ENCODE measurements around the gene PURA. TPM values are rescaled to one million over a fixed set of nuclear protein-coding genes. Genes with fewer than 3 reads are reported as not detected.

PURA gene
- total and polyA plus RNA-seq, 4 experiments from 2014 or later = 2.5 to 36.2 (median 18.0) TPM

DNA sequence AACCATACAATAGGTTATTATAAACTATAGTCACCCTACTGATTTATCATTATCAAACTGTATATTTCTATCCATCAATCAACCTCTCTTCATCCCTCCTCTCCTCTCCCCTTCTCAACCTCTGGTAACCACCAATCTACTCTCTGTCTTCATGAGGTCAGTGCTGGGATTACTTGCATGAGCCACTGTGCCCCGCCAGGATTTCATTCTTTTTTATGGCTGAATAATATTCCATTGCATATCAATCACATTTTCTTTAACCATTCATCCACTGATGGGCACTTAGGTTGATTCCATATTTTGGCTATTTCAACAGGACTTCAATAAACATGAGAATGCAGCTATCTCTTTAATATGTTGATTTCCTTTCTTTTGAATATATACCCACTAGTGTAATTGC is 10.8 kb upstream of the PURA start:
- Histone ChIP-seq H3K4me1 (ENCODE audit: insufficient read depth, low read length) (peaks cover 10% of the 10 kb centered on the region), H3K4me3 (ENCODE audit: low read length in 2 of 2) (no peak overlapping the region), H3K27me3 (ENCODE audit: insufficient read depth, low read length) (no peaks in the 10 kb centered on the region), H3K36me3 (ENCODE audit: insufficient read depth, low read length) (no peaks in the 10 kb centered on the region), H3K9me3 (ENCODE audit: control insufficient read depth in 1 of 2, low read length in 2 of 2) (no peaks in the 10 kb centered on the region), H3K27ac (ENCODE audit: low read depth, low read length) (no peak overlapping the region)
- Mint-ChIP-seq H3K4me3 (no peak overlapping the region), H3K27ac (no peak overlapping the region), H3K27me3 (peaks cover 3 to 7% of the 10 kb centered on the region in 2 donors), H3K9me3 (peaks cover 0 to 3% (median 0%) of the 10 kb centered on the region in 8 donors), H3K4me1 (peaks cover 6 to 23% (median 13%) of the 10 kb centered on the region in 4 donors), H3K36me3 (peaks cover 3 to 11% of the 10 kb centered on the region in 2 donors)
- no peak for DNase-seq
- CTCF ChIA-PET (ENCODE audit: partially characterized antibody) = interaction anchor here (1.2 to 10.2 kb wide), 2 partner anchors 12 to 41 kb away, joined by 3 to 72 read pairs; no protein-coding TSS in a partner anchor
- intact Hi-C loops (cut with micrococcal nuclease) = loop anchor here (10.0 kb wide), 2 partner anchors 602 to 1222 kb away; partner anchors contain the start of genes TAF7 and ZMAT2
- POLR2A ChIA-PET (ENCODE audit: partially characterized antibody) = interaction anchor here (0.6 kb wide), 1 partner anchor 57 kb away, joined by 3 read pairs; no protein-coding TSS in a partner anchor

DNA sequence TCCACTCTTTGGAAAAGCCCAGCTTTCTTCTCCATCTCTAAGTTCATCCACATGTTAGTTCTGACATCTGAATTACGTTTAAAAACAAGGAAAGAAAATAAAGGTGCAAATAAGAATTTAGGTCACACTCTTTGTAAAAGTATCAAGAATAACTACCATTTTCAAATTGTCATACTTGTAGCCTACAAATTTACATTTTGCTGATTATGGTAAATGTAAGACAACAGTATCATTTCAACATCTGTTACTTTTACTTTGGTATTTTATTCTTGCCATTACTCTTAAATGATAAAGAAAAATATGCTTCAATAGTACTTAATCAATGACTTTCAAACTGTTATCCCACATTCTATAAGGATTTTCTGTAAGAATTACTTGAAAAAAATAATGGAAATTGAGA is 9.8 kb upstream of the PURA start:
- H3K4me1 ChIP-seq (ENCODE audit: insufficient read depth, low read length) = peaks cover 19% of the 10 kb centered on the region
- H3K36me3 Mint-ChIP-seq = peaks cover 3 to 15% of the 10 kb centered on the region in 2 donors
- no peak overlapping the region for H3K4me3 ChIP-seq (ENCODE audit: low read length in 2 of 2)
- intact Hi-C loops (cut with micrococcal nuclease) = loop anchor here (10.0 kb wide), 2 partner anchors 601 to 1221 kb away; partner anchors contain the start of genes TAF7 and ZMAT2
- peaks cover 3 to 7% of the 10 kb centered on the region in 2 donors for H3K27me3 Mint-ChIP-seq
- H3K36me3 ChIP-seq (ENCODE audit: insufficient read depth, low read length) = no peaks in the 10 kb centered on the region
- ChIA-PET POLR2A (ENCODE audit: partially characterized antibody) (no interaction called here), CTCF (ENCODE audit: partially characterized antibody) (interaction anchor here (3.1 to 10.2 kb wide), 2 partner anchors 11 to 40 kb away, joined by 8 to 72 read pairs; partner anchors contain the start of gene PURA)
- peak overlapping the region in 1 of 7 donors; percentile 57 for H3K27ac Mint-ChIP-seq
- H3K4me3 Mint-ChIP-seq = no peak overlapping the region
- H3K9me3 Mint-ChIP-seq = peaks cover 0 to 3% (median 0%) of the 10 kb centered on the region in 8 donors
- no peaks in the 10 kb centered on the region for H3K27me3 ChIP-seq (ENCODE audit: insufficient read depth, low read length)
- DNase-seq = no peak
- H3K27ac ChIP-seq (ENCODE audit: low read depth, low read length) = no peak overlapping the region
- H3K9me3 ChIP-seq (ENCODE audit: control insufficient read depth in 1 of 2, low read length in 2 of 2) = no peaks in the 10 kb centered on the region
- peaks cover 7 to 31% (median 20%) of the 10 kb centered on the region in 4 donors for H3K4me1 Mint-ChIP-seq

DNA sequence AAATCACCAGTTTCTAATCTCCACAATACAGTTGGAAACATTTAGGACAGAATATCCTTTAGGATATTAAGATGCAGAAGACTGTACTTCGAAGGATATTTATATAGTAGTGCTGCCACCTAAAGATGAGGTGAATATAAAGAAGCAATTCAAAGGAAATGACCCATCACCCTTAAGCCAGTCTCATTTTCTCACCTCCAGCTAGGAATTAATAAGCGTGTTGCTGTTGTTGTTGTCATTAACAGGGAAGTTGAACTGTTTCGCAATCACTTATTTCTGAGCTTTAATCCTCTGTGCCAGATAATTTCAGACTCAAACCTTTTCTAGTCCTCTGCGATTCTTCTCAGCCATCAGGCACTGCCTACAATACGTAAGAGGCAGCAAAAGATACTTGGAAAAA is 7.8 kb upstream of the PURA start:
- H3K27ac Mint-ChIP-seq = peak overlapping the region in 6 of 7 donors; percentile 97 to 100 (median 99)
- Histone ChIP-seq H3K9me3 (ENCODE audit: control insufficient read depth in 1 of 2, low read length in 2 of 2) (no peaks in the 10 kb centered on the region), H3K4me3 (ENCODE audit: low read length in 2 of 2) (no peak overlapping the region), H3K36me3 (ENCODE audit: insufficient read depth, low read length) (no peaks in the 10 kb centered on the region), H3K27me3 (ENCODE audit: insufficient read depth, low read length) (no peaks in the 10 kb centered on the region), H3K4me1 (ENCODE audit: insufficient read depth, low read length) (peaks cover 36% of the 10 kb centered on the region), H3K27ac (ENCODE audit: low read depth, low read length) (peak overlapping the region; percentile 94)
- peaks cover 0 to under 1% of the 10 kb centered on the region in 2 donors for H3K27me3 Mint-ChIP-seq
- intact Hi-C loops (cut with micrococcal nuclease) = loop anchor here (5.0 to 10.0 kb wide), 5 partner anchors 34 to 1529 kb away; partner anchors contain the start of genes HSPA9, MATR3, TAF7 and ZMAT2
- no peak for DNase-seq
- no peaks in the 10 kb centered on the region for H3K9me3 Mint-ChIP-seq
- H3K4me1 Mint-ChIP-seq = peaks cover 15 to 41% (median 28%) of the 10 kb centered on the region in 4 donors
- CTCF ChIA-PET (ENCODE audit: partially characterized antibody) = interaction anchor here (0.6 to 10.2 kb wide), 6 partner anchors 9 to 52 kb away, joined by 3 to 72 read pairs (median 6); partner anchors contain the start of gene PURA
- POLR2A ChIA-PET (ENCODE audit: partially characterized antibody) = interaction anchor here (0.6 to 4.4 kb wide), 4 partner anchors 10 to 541 kb away, joined by 3 to 33 read pairs (median 12); partner anchors contain the start of genes CYSTM1, IK, NDUFA2 and PURA
- H3K4me3 Mint-ChIP-seq = peak overlapping the region in 4 of 8 donors; percentile 58 to 100 (median 84)
- H3K36me3 Mint-ChIP-seq = peaks cover 3 to 15% of the 10 kb centered on the region in 2 donors

DNA sequence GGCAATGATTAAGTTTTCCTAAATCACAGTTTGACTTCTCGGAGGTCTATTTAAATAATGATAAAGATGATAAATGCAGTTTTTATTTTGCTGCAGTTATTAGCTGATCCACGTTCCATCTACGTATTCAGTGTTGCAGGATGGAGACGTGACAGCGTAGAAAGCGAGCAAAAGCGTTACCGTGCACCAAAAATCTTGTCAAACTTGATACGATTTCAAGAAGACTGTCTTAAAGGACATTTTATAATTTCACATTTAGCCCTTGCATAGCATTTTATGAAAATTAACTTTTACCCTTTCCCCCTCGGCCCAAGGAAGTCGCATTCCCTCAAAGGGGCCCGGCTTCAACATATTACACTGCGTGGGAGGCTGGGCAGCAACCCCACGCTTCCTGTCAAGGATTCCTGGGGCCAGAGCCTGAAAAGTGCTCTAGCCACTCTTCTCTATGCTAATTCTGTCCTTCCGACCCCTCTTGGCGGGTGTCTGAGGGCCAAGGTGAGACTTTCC is 7.1 kb upstream of the PURA start:
- Histone ChIP-seq H3K4me3 (ENCODE audit: low read length in 2 of 2) (peak overlapping the region; percentile 77 to 88), H3K9me3 (ENCODE audit: control insufficient read depth in 1 of 2, low read length in 2 of 2) (no peaks in the 10 kb centered on the region), H3K4me1 (ENCODE audit: insufficient read depth, low read length) (peaks cover 41% of the 10 kb centered on the region), H3K27ac (ENCODE audit: low read depth, low read length) (peak overlapping the region; percentile 94), H3K27me3 (ENCODE audit: insufficient read depth, low read length) (no peaks in the 10 kb centered on the region), H3K36me3 (ENCODE audit: insufficient read depth, low read length) (no peaks in the 10 kb centered on the region)
- no peaks in the 10 kb centered on the region for H3K9me3 Mint-ChIP-seq
- peak overlapping the region; percentile 97 to 100 (median 99) for H3K27ac Mint-ChIP-seq
- intact Hi-C loops (cut with micrococcal nuclease) = loop anchor here (1.0 to 10.0 kb wide), 9 partner anchors 8 to 1530 kb away; partner anchors contain the start of genes CYSTM1, HSPA9, MATR3 and TAF7
- no peaks in the 10 kb centered on the region for H3K27me3 Mint-ChIP-seq
- peaks cover 17 to 45% (median 33%) of the 10 kb centered on the region in 4 donors for H3K4me1 Mint-ChIP-seq
- CTCF ChIA-PET (ENCODE audit: partially characterized antibody) = interaction anchor here (1.0 to 10.2 kb wide), 7 partner anchors 8 to 330 kb away, joined by 3 to 72 read pairs (median 7); partner anchors contain the start of gene PURA
- POLR2A ChIA-PET (ENCODE audit: partially characterized antibody) = interaction anchor here (0.6 to 4.4 kb wide), 14 partner anchors 9 to 1769 kb away, joined by 3 to 33 read pairs (median 6); partner anchors contain the start of genes ANKHD1, CYSTM1, FAM53C and IK
- H3K4me3 Mint-ChIP-seq = peak overlapping the region; percentile 92 to 100 (median 97)
- DNase-seq = no peak
- peaks cover 3 to 15% of the 10 kb centered on the region in 2 donors for H3K36me3 Mint-ChIP-seq

DNA sequence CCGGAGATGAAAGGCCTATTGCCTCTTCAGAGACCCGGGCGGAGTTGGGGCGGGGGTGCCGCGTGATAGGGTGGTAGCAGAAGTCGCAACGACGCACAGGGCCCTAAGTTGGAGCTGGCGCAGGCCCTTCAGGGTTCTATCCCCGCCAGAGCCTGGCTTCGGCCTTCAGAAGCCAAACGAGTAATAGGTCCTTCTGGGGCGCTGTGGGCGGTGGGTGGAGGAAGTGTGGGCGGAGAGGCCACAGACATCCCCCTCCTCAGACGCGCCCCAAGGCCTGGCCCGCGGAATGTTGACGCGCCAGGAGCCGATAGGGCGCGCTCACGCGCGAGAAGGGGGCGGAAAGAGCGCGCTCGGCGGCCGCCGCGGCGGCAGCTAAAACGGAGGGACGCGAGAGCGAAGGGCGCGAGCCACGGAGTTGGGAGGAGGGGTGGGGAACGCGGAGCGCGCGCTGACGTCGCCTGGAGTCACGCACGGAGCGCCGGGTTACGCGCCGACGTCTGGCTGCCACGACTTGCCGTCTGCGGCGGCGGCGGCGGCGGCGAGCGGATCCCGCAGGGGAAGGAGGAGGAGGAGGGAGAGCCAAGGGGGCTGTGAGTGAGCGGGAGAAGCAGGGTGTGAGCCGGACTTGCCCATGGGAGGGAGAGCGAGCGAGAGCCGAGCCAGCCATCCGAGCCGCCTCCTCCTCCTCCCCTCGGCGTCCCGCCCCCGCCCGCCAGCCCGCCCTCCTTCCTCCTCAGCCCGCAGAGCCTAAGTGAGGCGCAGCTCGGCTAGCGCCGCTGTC is 6.4 kb upstream of the PURA start:
- H3K4me1 Mint-ChIP-seq = peaks cover 19 to 51% (median 39%) of the 10 kb centered on the region in 4 donors
- H3K36me3 Mint-ChIP-seq = peaks cover 3 to 15% of the 10 kb centered on the region in 2 donors
- CTCF ChIA-PET (ENCODE audit: partially characterized antibody) = interaction anchor here (0.9 to 10.2 kb wide), 8 partner anchors 7 to 331 kb away, joined by 3 to 72 read pairs (median 5); partner anchors contain the start of gene PURA
- POLR2A ChIA-PET (ENCODE audit: partially characterized antibody) = interaction anchor here (0.8 to 4.4 kb wide), 16 partner anchors 8 to 1770 kb away, joined by 3 to 33 read pairs (median 6); partner anchors contain the start of genes ANKHD1, CYSTM1, FAM53C and IK
- no peaks in the 10 kb centered on the region for H3K27me3 Mint-ChIP-seq
- no peaks in the 10 kb centered on the region for H3K36me3 ChIP-seq (ENCODE audit: insufficient read depth, low read length)
- peak overlapping the region; percentile 94 for H3K27ac ChIP-seq (ENCODE audit: low read depth, low read length)
- intact Hi-C loops (cut with micrococcal nuclease) = loop anchor here (1.0 to 10.0 kb wide), 9 partner anchors 8 to 1530 kb away; partner anchors contain the start of genes CYSTM1, HSPA9, MATR3 and TAF7
- H3K9me3 Mint-ChIP-seq = no peaks in the 10 kb centered on the region
- peak overlapping the region; percentile 77 to 88 for H3K4me3 ChIP-seq (ENCODE audit: low read length in 2 of 2)
- peak; percentile 95 to 96 (median 95) for DNase-seq
- H3K4me3 Mint-ChIP-seq = peak overlapping the region; percentile 92 to 100 (median 97)
- peak overlapping the region; percentile 97 to 100 (median 99) for H3K27ac Mint-ChIP-seq
- no peaks in the 10 kb centered on the region for H3K27me3 ChIP-seq (ENCODE audit: insufficient read depth, low read length)
- peaks cover 47% of the 10 kb centered on the region for H3K4me1 ChIP-seq (ENCODE audit: insufficient read depth, low read length)
- H3K9me3 ChIP-seq (ENCODE audit: control insufficient read depth in 1 of 2, low read length in 2 of 2) = no peaks in the 10 kb centered on the region

DNA sequence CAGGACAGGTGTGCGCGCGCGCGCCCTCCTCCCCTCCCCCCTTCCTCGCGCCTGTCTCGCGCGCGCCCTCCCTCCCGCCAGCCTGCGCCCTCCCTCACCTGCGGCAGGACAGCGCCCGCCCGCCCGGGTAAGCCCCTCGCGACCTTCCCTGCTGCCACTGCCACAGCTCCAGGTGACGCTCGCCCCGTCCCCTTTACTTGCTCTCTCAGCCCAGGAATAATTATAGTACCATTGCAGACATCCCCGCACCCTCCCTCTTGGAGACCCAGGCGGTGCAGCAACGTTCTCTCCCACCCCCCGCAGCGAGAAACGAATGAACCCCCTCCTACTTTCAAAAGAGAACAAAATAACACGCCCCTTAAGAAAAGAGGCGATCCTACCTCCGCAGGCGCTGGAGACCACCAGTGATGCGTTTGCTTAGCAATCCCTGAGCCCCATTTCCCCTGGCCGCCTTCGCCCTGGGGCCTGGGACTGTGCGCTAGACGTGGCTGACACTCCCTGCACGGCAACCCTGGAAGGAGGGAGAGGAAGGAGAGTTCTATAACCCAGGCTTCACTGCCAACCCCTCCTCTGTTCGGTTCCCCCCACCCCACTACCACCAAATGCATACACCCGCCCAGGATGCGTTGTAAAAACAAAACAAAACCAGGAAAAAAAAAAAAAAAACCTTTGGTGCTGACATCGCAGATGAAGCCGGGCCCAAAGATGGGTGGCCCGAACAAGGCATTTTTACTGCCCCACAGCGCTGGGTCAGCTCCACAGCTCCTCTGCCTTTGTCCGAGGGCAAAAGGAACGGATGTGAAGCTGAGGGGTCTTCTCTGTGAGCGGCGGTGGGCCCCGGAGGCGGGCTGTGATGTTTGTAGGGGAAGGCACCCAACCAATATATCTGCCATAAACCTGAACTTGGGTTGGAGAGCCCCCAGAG is 5.6 kb upstream of the PURA start:
- intact Hi-C loops (cut with micrococcal nuclease) = loop anchor here (5.0 to 10.0 kb wide), 5 partner anchors 36 to 1531 kb away; partner anchors contain the start of genes HSPA9, MATR3, TAF7 and ZMAT2
- Mint-ChIP-seq H3K27ac (peak overlapping the region; percentile 97 to 100 (median 99)), H3K36me3 (peaks cover 0 to 15% of the 10 kb centered on the region in 2 donors), H3K4me3 (peak overlapping the region; percentile 92 to 100 (median 97)), H3K9me3 (no peaks in the 10 kb centered on the region), H3K27me3 (no peaks in the 10 kb centered on the region), H3K4me1 (peaks cover 19 to 59% (median 46%) of the 10 kb centered on the region in 4 donors)
- peak overlapping the region; percentile 94 for H3K27ac ChIP-seq (ENCODE audit: low read depth, low read length)
- H3K27me3 ChIP-seq (ENCODE audit: insufficient read depth, low read length) = no peaks in the 10 kb centered on the region
- H3K9me3 ChIP-seq (ENCODE audit: control insufficient read depth in 1 of 2, low read length in 2 of 2) = no peaks in the 10 kb centered on the region
- no peaks in the 10 kb centered on the region for H3K36me3 ChIP-seq (ENCODE audit: insufficient read depth, low read length)
- DNase-seq = peak in 3 of 5 donors; percentile 13 to 31 (median 26)
- peaks cover 55% of the 10 kb centered on the region for H3K4me1 ChIP-seq (ENCODE audit: insufficient read depth, low read length)
- peak overlapping the region; percentile 77 to 88 for H3K4me3 ChIP-seq (ENCODE audit: low read length in 2 of 2)
- CTCF ChIA-PET (ENCODE audit: partially characterized antibody) = interaction anchor here (0.8 to 10.2 kb wide), 9 partner anchors 9 to 332 kb away, joined by 3 to 72 read pairs (median 4); no protein-coding TSS in a partner anchor
- POLR2A ChIA-PET (ENCODE audit: partially characterized antibody) = interaction anchor here (0.7 to 4.4 kb wide), 17 partner anchors 7 to 1770 kb away, joined by 3 to 33 read pairs (median 5); partner anchors contain the start of genes ANKHD1, CYSTM1, FAM53C and HARS1
